Ectodermal cell (in vitro differentiated cells): Measurements from ENCODE around the gene DRICH1.
"Not testable (repeated sequence)": the region's sequence is repeated elsewhere in the genome, so short reads cannot be mapped to it uniquely, and the experiment has no call there.

Experiments used
- H3K27ac ChIP-seq: 2 replicates; pipeline ENCODE4 v1.7.0; 2013; ENCODE audit warnings: mild to moderate bottlenecking, low read depth, low read length; ENCODE audit not compliant: insufficient read depth, poor library complexity, severe bottlenecking
- H3K27me3 ChIP-seq: 2 replicates; pipeline ENCODE4 v1.7.0; 2013; ENCODE audit warnings: mild to moderate bottlenecking, low read length; ENCODE audit not compliant: insufficient read depth, control insufficient read depth, poor library complexity, severe bottlenecking
- H3K36me3 ChIP-seq: one replicate; pipeline ENCODE4 v1.7.0; 2013; ENCODE audit warnings: low read length; ENCODE audit not compliant: control insufficient read depth, insufficient read depth
- H3K4me1 ChIP-seq: one replicate; pipeline ENCODE4 v1.7.0; 2013; ENCODE audit warnings: low read length; ENCODE audit not compliant: control insufficient read depth, insufficient read depth
- H3K4me3 ChIP-seq: 2 replicates; pipeline ENCODE4 v1.7.0; 2013; ENCODE audit warnings: low read depth, low read length, control low read depth; ENCODE audit not compliant: insufficient read depth
- H3K9me3 ChIP-seq: 2 replicates; pipeline ENCODE4 v1.7.0; 2013; ENCODE audit warnings: mild to moderate bottlenecking, low read length, moderate library complexity; ENCODE audit not compliant: control insufficient read depth
- WGBS, 2 experiments: methylation state at CpG; one replicate each; pipeline ENCODE4 v1.1.7; 2013; ENCODE audit warnings: missing lambda C conversion rate in 2 of 2; 5-methylcytosine and 5-hydroxymethylcytosine counted together

Gene DRICH1

DNA sequence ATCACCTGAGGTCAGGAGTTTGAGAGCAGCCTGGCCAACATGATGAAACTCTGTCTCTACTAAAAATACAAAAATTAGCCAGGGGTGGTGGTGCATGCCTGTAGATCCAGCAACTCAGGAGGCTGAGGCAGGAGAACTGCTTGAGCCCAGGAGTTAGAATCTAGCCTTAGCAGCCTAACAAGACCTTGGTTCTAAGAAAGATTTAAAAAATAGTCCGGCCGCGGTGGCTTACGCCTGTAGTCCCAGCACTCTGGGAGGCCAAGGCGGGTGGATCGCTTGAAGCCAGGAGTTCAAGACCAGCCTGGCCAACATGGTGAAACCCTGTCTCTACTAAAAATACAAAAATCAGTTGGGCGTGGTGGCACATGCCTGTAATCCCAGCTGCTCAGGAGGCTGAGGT lies 14.4 kb upstream of the DRICH1 start:
- not testable (repeated sequence) for H3K4me3 ChIP-seq, H3K36me3 ChIP-seq, H3K4me1 ChIP-seq, H3K27me3 ChIP-seq, H3K9me3 ChIP-seq, H3K27ac ChIP-seq
- WGBS, 2 experiments, result 91 to 96% methylated on average over 7 of the region's 7 CpGs

DNA sequence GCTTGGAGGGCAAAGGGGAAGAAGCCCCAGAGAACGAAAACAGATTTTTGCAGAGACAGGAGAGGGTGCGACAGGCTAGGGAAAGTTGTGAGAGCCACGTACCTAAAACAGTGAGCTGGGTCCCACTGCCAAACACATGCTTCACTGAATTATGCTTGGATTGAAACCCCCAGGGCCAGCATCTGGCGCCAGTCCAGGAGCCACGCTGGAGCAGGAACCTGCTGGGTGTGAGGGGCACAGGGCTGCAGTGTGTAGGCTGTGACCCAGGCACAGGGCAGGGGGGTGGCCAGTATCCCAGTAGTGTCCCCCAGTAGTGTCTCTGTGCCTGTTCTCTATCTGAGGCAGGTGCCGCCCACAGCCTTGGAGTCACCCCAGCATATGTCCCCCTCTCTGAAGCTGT lies 8.1 kb upstream of the DRICH1 start:
- H3K36me3 ChIP-seq, H3K4me1 ChIP-seq, H3K27me3 ChIP-seq, H3K27ac ChIP-seq, H3K4me3 ChIP-seq, H3K9me3 ChIP-seq: not testable (repeated sequence)
- WGBS, 2 experiments, result 93 to 94% methylated on average over 5 to 6 of the region's 6 CpGs

DNA sequence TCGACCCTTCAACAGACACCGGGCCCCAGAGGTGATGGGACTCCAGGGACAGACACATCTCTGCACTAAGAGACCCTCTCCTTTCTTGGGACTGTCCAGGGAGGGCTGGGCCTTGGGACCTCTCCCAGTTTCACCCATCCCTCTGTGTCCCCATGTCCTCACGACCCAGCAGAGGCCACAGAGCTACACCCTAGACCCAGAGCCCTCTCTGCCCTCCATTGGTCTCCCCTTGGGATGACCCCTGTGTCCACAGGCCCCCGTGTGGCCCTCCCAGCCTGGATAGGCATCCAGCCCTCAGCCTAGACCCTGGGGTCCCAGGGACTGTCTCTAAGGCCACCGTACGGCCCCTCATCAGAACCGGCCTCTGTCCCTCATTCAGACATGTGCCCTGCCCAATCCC lies 7.5 kb upstream of the DRICH1 start:
- no peaks in the 10 kb centered on the region for H3K9me3 ChIP-seq
- no peaks in the 10 kb centered on the region for H3K4me1 ChIP-seq
- no peak overlapping the region for H3K4me3 ChIP-seq
- no peak overlapping the region for H3K27ac ChIP-seq
- H3K27me3 ChIP-seq, result no peaks in the 10 kb centered on the region
- no peaks in the 10 kb centered on the region for H3K36me3 ChIP-seq
- 92% methylated on average over 7 of the region's 7 CpGs for WGBS, 2 experiments

DNA sequence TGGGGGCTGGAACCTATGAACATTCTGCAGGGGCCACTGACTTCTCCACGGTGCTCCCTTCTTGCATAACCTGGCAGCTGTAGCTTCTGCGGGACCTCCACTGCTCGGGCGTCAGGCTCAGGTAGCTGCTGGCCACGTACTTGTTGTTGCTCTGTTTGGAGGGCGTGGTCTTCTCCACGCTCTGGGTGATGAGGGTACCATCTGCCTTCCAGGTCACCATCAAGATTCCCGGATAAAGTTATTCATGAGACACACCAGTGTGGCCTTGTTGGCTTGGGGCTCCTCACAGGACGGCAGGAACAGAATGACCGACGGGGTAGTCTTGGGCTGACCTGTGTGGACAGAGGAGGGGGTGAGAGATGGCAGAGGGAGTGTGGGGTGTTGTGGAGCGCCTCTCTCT lies 6.5 kb upstream of the DRICH1 start:
- H3K9me3 ChIP-seq, result no peaks in the 10 kb centered on the region
- H3K27me3 ChIP-seq, result no peaks in the 10 kb centered on the region
- H3K4me3 ChIP-seq, result no peak overlapping the region
- no peaks in the 10 kb centered on the region for H3K36me3 ChIP-seq
- H3K4me1 ChIP-seq, result no peaks in the 10 kb centered on the region
- H3K27ac ChIP-seq, result no peak overlapping the region
- 81 to 87% methylated on average over 11 of the region's 12 CpGs for WGBS, 2 experiments

DNA sequence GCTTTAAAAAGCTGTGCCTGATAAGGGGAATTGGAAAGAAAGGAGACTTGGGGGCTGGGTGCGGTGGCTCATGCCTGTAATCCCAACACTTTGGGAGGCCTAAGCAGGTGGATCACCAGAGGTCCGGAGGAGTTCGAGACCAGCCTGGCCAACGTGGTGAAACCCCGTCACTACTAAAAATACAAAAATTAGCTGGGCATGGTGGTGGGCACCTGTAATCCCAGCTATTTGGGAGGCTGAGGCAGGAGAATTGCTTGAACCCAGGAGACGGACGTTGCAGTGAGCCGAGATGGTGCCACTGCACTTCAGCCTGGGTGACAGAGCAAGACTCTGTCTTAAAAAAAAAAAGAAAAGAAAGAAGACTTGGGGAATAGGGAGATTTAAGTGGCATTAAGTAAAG lies 3.2 kb upstream of the DRICH1 start:
- H3K4me3 ChIP-seq, H3K27me3 ChIP-seq, H3K36me3 ChIP-seq, H3K9me3 ChIP-seq, H3K4me1 ChIP-seq, H3K27ac ChIP-seq: not testable (repeated sequence)
- whole genome bisulfite sequencing, 2 experiments, result 88 to 89% methylated on average over 8 of the region's 8 CpGs

DNA sequence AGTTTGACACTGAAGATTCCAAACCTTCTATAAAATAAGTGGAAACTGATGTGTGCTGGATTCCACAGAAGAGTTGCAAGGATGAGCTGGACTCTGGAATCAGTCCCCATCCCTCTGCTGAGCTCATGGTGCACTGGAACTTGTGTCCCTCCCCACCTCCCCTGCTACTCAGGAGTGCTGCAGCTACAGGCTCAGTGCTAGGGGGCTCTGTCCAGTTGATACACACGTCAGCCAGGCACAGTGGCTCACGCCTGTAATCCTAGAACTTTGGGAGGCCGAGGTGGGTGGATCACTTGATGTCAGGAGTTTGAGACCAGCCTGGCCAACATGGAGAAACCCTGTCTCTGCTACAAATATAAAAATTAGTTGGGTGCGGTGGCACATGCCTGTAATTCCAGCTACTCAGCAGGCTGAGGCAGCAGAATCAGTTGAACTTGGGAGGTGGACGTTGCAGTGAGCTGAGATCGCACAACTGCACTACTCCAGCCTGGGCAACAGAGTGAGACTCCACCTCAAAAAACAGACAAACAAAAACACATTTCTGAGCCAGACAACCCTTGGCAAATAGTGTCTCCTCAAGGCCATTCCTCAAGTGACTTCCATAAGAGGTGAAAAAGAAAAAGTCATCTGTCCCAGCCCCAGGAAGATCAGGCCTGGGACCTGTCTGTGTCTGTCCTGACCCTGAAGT lies 3.9 kb downstream of the DRICH1 start:
- H3K9me3 ChIP-seq, H3K36me3 ChIP-seq, H3K27me3 ChIP-seq, H3K4me3 ChIP-seq, H3K4me1 ChIP-seq, H3K27ac ChIP-seq: not testable (repeated sequence)
- 77% methylated on average over 6 of the region's 6 CpGs for WGBS, 2 experiments

GRCh38 chr22:23627401-23628055 lies 4.6 kb downstream of the DRICH1 start:
- not testable (repeated sequence) for H3K27ac ChIP-seq, H3K9me3 ChIP-seq, H3K36me3 ChIP-seq, H3K4me1 ChIP-seq, H3K27me3 ChIP-seq, H3K4me3 ChIP-seq
- 67 to 76% methylated on average over 2 to 3 of the region's 3 CpGs for WGBS, 2 experiments

DNA sequence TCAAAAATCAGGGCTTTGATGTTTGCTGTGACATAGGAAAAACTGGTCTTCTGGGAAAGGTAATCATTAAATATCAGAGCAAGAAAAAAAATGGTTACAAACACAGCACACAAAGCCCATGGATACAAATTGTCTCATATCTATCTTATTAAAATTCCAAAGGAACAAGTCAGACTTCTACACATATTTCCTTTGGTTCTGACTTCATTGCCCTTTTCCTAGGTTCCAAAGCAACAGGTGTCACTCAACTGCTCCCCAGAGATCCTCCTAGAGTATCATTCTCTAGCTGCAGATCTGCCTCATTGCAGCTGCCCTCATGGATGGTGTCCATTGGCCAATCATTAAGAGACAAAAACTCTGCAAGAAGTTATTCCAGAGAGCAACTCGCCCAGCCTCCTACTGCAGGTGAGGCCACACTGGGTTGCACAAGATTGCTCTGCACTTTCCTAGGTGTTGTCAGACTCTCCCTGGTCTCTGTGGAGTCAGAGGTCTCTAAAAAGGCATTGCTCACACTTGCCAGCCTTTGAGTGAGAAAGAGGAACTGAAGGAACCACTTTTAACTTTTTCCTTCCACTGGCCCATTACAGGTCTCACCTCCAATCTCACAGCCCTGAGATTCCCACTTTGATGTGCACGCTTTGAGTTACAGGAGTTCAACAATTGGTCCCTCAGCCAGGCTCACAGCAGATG lies 5.7 kb downstream of the DRICH1 start:
- peaks cover 3% of the 10 kb centered on the region for H3K4me1 ChIP-seq
- H3K27me3 ChIP-seq, result no peaks in the 10 kb centered on the region
- H3K27ac ChIP-seq, result no peak overlapping the region
- no peak overlapping the region for H3K4me3 ChIP-seq
- no peaks in the 10 kb centered on the region for H3K9me3 ChIP-seq
- 88 to 89% methylated on average over 2 of the region's 2 CpGs for WGBS, 2 experiments
- no peaks in the 10 kb centered on the region for H3K36me3 ChIP-seq

- no peaks in the 10 kb centered on the region for H3K36me3 ChIP-seq
- WGBS, 2 experiments, result 48 to 53% methylated on average over 2 of the region's 2 CpGs
- peaks cover 10% of the 10 kb centered on the region for H3K4me1 ChIP-seq
- no peak overlapping the region for H3K4me3 ChIP-seq
- no peaks in the 10 kb centered on the region for H3K27me3 ChIP-seq
- no peak overlapping the region for H3K27ac ChIP-seq
- no peaks in the 10 kb centered on the region for H3K9me3 ChIP-seq
These were observed 9.5 kb downstream of the DRICH1 start for GRCh38 chr22:23622634-23623033.

DNA sequence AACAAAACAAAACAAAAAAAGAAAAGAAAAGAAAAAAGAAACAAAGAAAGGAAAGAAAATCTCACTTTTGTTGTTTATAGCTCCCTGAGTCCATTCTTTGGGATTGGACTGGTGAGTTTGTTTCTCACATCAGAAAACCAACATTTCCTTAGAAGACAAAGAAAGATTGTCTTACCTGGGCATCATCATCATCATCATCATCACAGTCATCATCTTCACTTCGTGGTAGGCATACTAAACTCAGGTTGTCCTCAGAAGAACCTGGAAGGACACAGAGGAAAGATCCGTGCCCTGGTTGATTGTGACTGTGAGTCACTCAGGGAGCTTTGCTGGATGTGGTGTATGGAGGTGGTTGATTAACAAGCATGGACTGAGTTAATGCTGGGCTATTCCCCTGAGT lies 10.2 kb downstream of the DRICH1 start:
- H3K27ac ChIP-seq, H3K4me1 ChIP-seq, H3K4me3 ChIP-seq, H3K9me3 ChIP-seq, H3K36me3 ChIP-seq, H3K27me3 ChIP-seq: not testable (repeated sequence)
- 86 to 100% methylated on average over 2 of the region's 2 CpGs for WGBS, 2 experiments
